Measurements from ENCODE around the gene ZC3H4.

The ZC3H4 gene

DNA sequence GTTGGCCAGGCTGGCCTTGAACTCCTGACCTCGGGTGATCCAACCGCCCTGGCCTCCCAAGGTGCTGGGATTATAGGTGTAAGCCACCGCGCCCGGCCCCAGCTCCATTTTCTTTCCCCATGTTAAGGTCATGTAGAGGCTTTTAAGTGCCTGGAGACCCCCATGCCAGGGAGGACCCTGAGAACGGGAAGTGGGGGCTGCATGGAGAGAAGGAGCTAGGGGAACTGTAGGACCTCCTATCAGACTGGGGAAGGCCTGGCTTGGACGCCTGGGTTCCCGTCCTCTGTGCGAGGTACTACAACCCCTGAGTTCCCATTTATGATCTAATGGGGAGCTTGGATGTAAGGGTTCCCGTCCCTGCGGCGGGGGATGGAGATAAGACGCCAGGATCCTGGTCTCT is 94.7 kb downstream of the ZC3H4 start:
- no peak for DNase-seq
